ENCODE data around the gene OR52J3.
"Not testable (repeated sequence)": the region's sequence is repeated elsewhere in the genome, so short reads cannot be mapped to it uniquely, and the experiment has no call there.

GRCh38 chr11:5058679-5059078 is 12.4 kb downstream of the OR52J3 start:
- TF ChIP-seq OSR1 (CRISPR knock-in tag; IDR thresholded peaks at IDR 0.05); PATZ1 (CRISPR knock-in tag; IDR thresholded peaks at IDR 0.05; ENCODE audit: borderline replicate concordance); ZFP30 (CRISPR knock-in tag; IDR thresholded peaks at IDR 0.05); TCF4 (CRISPR knock-in tag; IDR thresholded peaks at IDR 0.05; ENCODE audit: borderline replicate concordance); CREB5 (CRISPR knock-in tag; IDR thresholded peaks at IDR 0.05; ENCODE audit: low read depth); BACH2 (CRISPR knock-in tag; IDR thresholded peaks at IDR 0.05; ENCODE audit: borderline replicate concordance); ESRRG (CRISPR knock-in tag; IDR thresholded peaks at IDR 0.05); ZFP3 (CRISPR knock-in tag; IDR thresholded peaks at IDR 0.05); TOX (CRISPR knock-in tag; IDR thresholded peaks at IDR 0.05; ENCODE audit: borderline replicate concordance); PPARA (CRISPR knock-in tag; IDR thresholded peaks at IDR 0.05; ENCODE audit: borderline replicate concordance); SNAI2 (CRISPR knock-in tag; IDR thresholded peaks at IDR 0.05); POU6F1 (CRISPR knock-in tag; IDR thresholded peaks at IDR 0.05; ENCODE audit: borderline replicate concordance, low read depth); ARNTL (CRISPR knock-in tag; IDR thresholded peaks at IDR 0.05; ENCODE audit: borderline replicate concordance, low read depth); RARB (CRISPR knock-in tag; IDR thresholded peaks at IDR 0.05): not testable (repeated sequence)

All from SK-N-SH treated with all-trans-retinoic acid at 6 μM for 48 hours (cell line).